UCSD-AML1 (cell line): ENCODE data around the gene RGS3.
"Not testable (repeated sequence)": the region's sequence is repeated elsewhere in the genome, so short reads cannot be mapped to it uniquely, and the experiment has no call there.

Experiments used
- DNase-seq: peaks from one replicate; lab custom pipeline; 2025; ENCODE audit not compliant: unreplicated experiment; lab: John Stamatoyannopoulos, UW

The RGS3 gene

GRCh38 chr9:113631137-113631765 is 167.7 kb downstream of the RGS3 start:
- no peak for DNase-seq

DNA sequence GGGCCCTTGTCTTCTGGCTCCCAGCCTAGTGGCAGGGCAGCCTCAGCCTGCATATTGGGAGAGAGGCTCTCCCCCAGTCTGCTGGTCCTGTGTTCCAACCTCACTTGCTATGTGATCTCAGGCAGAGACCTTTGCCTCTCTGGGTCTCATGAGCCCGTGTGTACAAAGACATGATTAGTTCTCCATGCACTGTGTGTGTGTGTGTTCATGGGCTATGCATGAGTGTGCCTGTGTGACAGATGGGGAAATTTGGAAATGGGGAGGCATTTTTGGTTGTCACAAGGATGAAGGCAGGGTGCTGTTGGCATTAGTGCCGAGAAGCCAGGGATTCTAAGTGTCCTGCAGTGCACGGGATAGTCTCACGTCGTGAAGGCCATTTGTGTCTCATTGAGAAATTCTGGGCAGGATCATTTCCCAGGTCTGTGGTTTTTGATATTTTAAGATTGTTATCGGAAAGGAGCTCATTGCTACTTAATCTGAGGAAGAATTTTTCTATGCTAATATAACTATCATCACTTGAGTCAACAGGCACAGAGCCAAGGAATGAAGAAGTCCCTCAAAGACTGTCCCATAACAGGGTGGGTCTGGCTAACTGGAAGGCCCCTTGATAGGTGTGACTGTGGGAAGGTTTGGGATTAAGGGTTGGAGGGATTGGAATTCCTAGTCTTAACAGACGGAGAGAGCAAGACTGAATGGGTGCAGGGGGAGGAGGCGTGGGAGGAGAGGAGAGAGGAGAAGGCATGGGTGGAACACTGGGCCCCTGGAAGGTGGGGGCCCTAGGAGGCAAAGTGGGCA is 168.5 kb downstream of the RGS3 start:
- DNase-seq = no peak

- DNase-seq = no peak
Measured at GRCh38 chr9:113632776-113633590, 169.5 kb downstream of the RGS3 start.

DNA sequence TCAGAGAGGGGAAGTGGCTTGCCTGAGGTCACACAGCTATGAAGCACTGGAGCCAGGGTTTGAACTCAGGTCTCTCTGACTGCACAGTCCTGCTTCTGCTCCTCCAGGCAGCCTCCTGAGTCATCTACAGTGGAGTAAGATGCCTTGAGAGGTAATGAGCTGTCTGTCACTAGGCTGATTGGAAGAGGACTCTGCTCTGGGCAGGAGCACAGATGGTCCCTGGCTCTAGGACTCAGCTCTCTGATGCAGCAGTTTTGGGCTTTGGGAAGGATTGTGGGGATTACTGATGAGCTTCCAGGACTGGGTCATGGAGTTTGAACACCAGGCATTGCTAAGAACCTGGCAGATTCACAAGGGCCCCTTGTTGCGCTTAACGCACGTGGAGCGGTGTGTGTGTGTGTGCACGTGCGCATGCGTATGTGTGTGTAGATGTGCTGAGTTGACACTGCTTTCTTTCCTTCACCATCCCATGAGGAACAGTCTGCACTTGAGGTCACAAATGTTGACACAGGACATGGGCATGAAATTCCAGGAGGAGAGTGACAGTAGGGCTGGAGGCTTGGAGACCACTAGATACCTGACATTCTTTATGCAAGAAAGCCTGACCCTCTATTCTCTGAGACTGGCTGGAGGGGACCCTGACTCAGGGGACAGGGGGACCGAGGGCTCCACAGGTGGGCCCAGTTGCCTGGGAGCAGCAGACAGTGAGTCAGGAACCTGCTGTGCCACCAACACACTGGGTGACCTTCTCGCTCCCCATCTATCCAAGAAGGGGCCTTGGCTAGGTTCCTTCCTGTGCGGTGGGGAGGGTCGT is 170.5 kb downstream of the RGS3 start:
- DNase-seq = no peak

GRCh38 chr9:113634596-113635515 is 171.3 kb downstream of the RGS3 start:
- DNase-seq = no peak

- DNase-seq = no peak
Measured at GRCh38 chr9:113635586-113635985, 172.1 kb downstream of the RGS3 start.

GRCh38 chr9:113636165-113636564 is 172.6 kb downstream of the RGS3 start:
- no peak for DNase-seq

GRCh38 chr9:113636693-113637092 is 173.2 kb downstream of the RGS3 start:
- DNase-seq = no peak

DNA sequence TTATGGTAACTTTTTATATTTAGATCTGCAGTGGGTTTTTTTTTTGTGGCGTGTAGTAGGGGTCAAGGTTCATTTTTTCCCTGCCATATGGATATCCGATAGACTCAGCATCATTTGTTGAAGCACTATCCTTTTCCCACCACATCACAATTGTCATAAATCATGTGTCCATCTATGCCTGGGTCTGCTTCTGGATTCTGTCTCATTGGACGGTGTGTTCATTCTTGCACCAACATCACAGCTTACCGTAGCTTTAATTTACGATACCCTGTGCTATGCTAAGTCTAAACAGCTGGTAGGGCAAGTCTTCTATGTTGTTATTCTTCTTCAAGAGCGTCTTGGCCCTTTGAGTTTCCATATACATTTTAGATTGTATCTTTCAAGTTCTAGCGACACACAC is 175.0 kb downstream of the RGS3 start:
- no peak for DNase-seq

GRCh38 chr9:113638897-113639296 is 175.4 kb downstream of the RGS3 start:
- DNase-seq = no peak

GRCh38 chr9:113639411-113639970 is 176.0 kb downstream of the RGS3 start:
- not testable (repeated sequence) for DNase-seq

- DNase-seq = no peak
Measured at GRCh38 chr9:113640418-113640817, 176.9 kb downstream of the RGS3 start.

DNA sequence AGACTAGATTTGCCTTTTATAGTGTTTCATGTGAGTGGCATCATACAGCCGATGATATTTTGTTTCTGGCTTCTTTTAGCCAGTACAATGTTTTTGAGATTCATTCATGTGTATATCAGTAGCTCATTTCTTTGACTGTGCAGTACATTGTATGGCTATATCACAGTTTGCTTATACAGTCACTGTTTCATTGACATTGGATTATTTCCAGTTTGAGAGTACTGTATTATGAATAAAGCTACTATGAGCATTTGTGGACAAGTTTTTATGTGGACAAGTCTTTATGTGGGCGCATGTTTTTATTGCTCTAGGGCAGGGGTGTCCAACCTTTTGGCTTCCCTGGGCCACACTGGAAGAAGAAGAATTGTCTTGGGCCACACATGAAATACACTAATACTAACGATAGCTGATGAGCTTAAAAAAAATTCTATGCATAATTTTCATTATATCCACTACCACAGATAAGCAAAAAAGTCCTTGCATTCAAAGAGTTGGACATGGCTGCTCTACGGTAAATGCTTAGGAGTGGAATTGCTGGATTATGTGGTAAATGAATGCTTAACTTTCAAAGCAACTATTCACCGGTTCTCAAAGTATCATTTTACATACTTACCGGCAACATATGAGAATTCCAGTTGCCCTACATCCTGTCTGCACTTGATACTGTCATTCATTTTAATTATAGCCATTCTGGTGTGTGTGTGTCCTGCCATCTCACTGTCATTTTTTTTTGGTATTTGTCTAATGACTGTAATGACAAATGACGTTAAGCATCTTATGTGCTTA is 177.8 kb downstream of the RGS3 start:
- DNase-seq = no peak

DNA sequence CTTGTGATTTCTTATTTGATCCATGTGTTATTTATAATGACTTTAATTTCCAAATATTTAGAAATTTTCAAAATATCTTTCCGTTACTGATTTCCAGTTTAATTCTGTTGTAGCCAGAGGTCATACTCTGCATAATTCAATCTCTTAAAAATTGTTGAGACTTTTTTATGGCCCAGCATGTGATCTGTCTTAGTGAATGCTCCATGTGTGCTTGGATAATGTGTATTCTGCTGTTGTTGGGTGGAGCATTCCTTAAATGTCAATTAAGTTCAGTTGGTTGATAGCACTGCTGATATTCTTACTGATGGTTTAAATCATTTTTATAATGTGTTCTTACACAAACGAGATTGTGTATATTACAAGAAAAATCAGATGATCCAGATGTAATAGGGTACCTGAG is 180.8 kb downstream of the RGS3 start:
- DNase-seq = no peak

DNA sequence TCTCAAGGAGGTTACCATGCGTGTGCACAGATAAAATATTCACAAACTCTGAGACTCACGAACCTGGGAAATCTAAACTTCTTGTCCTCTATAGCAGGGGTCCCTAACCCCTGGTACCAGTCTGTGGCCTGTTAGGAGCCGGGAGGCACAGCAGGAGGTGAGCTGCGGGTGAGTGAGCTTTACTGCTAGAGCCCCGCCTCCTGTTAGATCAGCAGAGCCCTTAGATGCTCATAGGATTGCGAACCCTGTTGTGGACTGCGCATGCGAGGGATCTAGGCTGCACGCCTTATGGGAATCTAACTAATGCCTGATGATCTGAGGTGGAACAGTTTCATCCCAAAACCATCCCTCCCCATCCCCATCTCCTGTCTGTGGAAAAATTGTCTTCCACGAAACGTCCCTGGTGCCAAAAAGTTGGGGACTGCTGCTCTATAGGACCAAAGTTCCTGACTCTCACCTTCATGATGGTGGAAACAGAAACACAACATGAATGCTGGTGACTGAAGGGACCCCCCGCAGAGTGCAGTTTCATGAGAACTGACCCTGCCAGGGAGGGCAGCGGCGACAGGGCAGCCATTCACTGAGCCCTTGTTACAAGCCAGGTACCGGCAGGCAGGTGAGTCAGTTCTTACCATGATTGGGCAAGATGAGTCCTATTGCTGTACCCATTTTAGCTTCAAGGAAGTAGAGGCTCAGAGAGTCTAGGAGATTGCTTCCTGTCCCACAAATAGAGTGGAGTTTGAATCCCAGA is 181.9 kb downstream of the RGS3 start:
- DNase-seq = no peak

- DNase-seq = no peak
Measured at GRCh38 chr9:113645978-113646253, 182.4 kb downstream of the RGS3 start.

DNA sequence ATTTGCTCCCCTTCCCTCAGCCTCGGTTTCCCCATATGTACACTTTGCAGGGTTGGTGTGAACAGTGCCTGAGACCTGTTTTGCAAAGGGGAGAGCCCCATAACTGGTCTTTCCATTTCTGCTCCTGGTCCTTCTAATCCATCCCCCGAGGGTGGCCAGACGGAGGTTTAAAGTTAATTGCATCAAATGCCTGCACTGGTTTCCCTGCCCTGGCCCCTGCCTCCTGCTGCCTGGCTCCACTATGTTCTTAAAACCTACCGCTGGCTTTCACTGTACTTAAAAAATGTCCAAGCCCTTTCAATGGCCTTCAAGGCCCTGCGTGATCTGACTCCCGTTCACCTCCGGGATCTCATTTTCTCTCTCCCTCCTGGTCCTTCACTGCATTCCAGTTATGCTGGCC is 183.0 kb downstream of the RGS3 start:
- DNase-seq = no peak
